Measurements from ENCODE around the gene CHRM1. TPM values are rescaled to one million over a fixed set of nuclear protein-coding genes. Genes with fewer than 3 reads are reported as not detected.
"Not testable (repeated sequence)": the region's sequence is repeated elsewhere in the genome, so short reads cannot be mapped to it uniquely, and the experiment has no call there.

The CHRM1 gene
- polyA plus RNA-seq, 3 donors = 0.04 to 0.07 TPM; not detected in 1

DNA sequence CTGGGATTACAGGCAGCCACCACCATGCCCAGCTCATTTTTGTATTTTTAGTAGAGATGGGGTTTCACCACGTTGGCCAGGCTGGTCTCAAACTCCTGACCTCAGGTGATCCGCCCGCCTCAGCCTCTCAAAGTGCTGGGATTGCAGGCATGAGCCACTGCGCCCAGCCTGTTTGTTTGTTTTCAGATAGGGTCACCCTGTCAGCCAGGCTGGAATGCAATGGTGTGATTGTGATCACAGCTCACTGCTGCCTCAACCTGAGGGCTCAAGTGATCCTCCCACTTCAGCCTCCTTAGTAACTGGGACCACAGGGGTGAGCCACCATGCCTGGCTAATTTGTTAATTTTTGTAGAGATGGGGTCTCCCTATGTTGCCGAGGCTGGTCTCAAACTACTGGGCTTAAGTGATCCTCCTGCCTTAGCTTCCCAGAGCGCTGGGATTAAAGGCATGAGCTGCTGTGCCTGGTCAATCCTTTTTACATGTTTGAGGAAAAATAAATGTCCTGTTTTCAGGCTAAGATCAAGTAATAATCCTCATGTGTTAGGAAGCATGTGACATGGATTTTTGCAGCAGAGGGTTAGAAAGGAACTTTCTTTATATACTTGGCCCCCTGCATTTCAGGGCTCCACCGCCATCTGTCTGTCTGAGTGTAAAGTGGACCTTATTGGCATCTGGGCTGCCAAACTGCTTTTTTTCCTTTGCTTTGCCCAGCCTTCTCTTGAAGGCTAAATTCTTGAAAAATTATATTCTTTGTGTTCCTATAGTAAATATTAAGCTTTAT is 45.3 kb downstream of the CHRM1 start:
- no peak for DNase-seq

- DNase-seq = no peak
These were observed 46.3 kb downstream of the CHRM1 start for GRCh38 chr11:62874851-62875250.

DNA sequence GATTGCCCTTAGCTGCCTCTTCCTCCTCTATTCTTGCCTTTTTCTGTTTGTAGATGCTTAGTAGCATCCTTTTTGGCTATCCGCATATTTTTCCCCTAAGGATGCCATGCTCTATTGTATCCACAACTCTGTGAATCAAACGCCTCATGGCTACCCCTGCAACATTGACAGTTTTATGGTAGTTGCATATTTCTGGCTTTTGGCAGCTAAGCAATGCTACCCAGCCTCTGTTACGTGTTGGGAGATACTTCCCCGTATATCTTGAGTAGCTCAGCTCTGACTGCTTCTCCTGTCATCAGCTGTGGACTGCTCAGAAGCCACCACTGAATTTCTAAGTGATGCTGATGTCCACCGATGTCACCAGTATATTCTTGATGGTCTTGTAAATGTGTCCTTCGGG is 55.5 kb downstream of the CHRM1 start:
- DNase-seq = no peak

DNA sequence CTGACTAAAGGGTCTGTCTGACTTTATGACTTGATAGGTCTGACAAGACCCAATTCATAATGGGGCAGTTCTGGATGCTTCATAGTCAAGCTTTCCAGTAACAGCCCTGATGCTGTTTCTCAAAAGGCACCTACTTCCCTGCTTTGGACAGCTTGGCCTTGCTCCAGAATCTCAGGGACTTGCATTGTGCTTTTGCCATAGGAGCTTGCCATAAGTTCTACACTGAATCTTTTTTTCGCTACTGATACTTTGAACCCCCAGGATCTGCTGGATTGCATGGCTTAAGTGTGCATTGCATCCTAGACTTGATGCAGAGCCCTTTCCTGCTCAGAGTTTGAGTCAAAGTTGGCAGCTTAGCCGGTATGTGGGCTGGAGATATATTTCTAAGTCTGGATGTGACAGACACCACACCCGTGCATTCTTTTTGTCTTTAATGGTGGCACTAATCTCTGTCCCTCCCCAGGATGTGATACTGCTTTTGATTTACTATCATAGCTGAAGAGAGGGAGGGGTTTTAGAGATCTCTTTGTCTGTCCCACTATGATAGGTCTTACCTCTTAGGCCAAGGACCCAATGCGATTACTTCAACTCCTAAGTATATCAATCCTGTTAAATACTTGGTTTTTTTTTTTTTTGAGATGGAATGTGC is 57.4 kb downstream of the CHRM1 start:
- no peak for DNase-seq

DNA sequence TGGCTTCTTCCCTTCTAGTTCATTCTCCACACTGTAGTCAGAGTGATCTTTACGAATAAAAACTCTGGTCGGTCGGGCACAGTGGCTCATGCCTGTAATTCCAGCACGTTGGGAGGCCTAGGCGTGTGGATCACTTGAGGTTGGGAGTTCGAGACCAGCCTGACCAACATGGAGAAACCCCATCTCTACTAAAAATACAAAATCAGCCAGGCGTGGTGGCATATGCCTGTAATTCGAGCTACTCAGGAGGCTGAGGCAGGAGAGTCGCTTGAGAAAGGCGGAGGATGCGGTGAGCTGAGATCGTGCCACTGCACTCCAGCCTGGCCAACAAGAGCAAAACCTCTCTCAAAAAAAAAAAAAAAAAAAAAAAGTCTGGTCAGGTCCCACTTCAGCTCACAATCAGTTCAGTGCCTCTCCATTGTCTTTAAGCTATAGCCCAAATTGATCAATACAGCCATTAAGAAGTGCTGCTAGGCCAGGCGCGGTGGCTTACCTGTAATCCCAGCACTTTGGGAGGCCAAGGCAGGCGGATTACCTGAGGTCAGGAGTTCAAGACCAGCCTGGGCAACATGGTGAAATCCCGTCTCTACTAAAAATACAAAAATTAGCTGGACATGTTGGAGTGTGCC is 59.5 kb downstream of the CHRM1 start:
- DNase-seq = not testable (repeated sequence)

DNA sequence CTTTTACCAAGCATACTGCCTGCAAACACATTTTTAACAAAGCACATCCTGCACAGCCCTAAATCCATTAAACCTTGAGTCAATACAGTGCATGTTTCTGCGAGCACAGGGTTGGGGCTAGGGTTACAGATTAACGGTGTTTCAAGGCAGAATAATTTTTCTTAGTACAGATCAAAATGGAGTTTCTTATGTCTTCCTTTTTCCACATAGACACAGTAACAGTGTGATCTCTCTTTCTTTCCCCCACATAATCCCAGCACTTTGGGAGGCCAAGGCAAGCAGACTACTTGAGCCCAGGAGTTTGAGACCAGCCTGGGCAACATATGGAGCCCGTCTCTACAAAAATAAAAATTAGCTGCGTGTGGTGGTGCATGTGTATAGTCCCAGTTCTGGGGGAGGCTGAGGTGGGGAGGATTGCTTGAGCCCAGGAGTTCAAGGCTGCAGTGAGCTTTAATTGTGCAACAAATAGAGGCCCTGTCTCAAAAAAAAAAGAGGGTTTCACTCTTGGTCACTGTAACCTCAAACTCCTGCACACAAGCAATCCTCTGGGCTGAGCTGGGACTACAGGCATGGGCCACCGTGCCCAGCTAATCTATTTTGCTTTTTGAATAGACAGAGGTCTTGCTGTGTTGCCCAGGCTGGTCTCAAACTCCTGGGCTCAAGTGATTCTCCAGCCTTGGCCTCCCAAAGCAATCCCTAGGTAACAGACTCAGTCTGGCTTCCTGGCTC is 60.2 kb downstream of the CHRM1 start:
- DNase-seq = no peak

DNA sequence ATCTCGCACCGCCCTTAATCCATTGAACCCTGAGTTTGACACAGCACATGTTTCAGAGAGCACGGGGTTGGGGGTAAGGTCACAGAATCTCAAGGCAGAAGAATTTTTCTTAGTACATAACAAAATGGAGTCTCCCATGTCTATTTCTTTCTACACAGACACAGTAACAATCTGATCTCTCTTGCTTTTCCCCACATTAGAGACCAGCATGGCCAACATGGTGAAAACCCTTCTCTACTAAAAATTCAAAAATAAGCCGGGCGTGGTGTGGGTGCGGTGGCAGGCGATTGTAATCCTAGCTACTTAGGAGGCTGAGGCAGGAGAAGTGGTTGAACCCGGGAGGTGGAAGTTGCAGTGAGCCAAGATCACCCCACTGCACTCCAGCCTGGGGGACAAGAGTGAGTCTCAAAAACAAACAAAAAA is 61.9 kb downstream of the CHRM1 start:
- DNase-seq = not testable (repeated sequence)

Other genes with a start within 250 kb of the CHRM1 start
- 10 to 100 TPM; 10.4 to 13.1 (median 12.9) TPM for gene UQCC3, start 249.7 kb downstream of the CHRM1 start, polyA plus RNA-seq (ENCODE audit: insufficient read length in 3 of 3)
- 10 to 100 TPM in 2 of 3 donors, 1 to 10 TPM in 1; 8.6 to 11.6 (median 10.6) TPM for gene LBHD1, start 249.1 kb downstream of the CHRM1 start, polyA plus RNA-seq (ENCODE audit: insufficient read length in 3 of 3)
- 100 to 1,000 TPM; 151 to 204 (median 191) TPM for gene UBXN1, start 242.3 kb downstream of the CHRM1 start, polyA plus RNA-seq (ENCODE audit: insufficient read length in 3 of 3)
- 1 to 10 TPM in 2 of 3 donors, under 1 TPM in 1; 0.68 to 1.0 (median 1.0) TPM for gene LRRN4CL, start 231.8 kb downstream of the CHRM1 start, polyA plus RNA-seq (ENCODE audit: insufficient read length in 3 of 3)
- 10 to 100 TPM; 65.7 to 72.7 (median 68.1) TPM for gene BSCL2, start 213.9 kb downstream of the CHRM1 start, polyA plus RNA-seq (ENCODE audit: insufficient read length in 3 of 3)
- 1 to 10 TPM; 2.1 to 3.6 (median 2.5) TPM for gene GNG3, start 213.7 kb downstream of the CHRM1 start, polyA plus RNA-seq (ENCODE audit: insufficient read length in 3 of 3)
- gene HNRNPUL2, start 193.9 kb downstream of the CHRM1 start, polyA plus RNA-seq (ENCODE audit: insufficient read length in 3 of 3) = 10 to 100 TPM; 79.1 to 92.4 (median 86.0) TPM
- gene TTC9C, start 192.9 kb downstream of the CHRM1 start, polyA plus RNA-seq (ENCODE audit: insufficient read length in 3 of 3) = 10 to 100 TPM; 37.0 to 48.6 (median 45.8) TPM
- 10 to 100 TPM in 1 of 3 donors, 1 to 10 TPM in 2; 8.1 to 10.4 (median 9.4) TPM for gene ZBTB3, start 167.2 kb downstream of the CHRM1 start, polyA plus RNA-seq (ENCODE audit: insufficient read length in 3 of 3)
- gene POLR2G, start 159.8 kb downstream of the CHRM1 start, polyA plus RNA-seq (ENCODE audit: insufficient read length in 3 of 3) = 100 to 1,000 TPM; 133 to 173 (median 153) TPM
- gene TAF6L, start 150.0 kb downstream of the CHRM1 start, polyA plus RNA-seq (ENCODE audit: insufficient read length in 3 of 3) = 10 to 100 TPM; 32.9 to 44.1 (median 40.0) TPM
- gene TMEM179B, start 134.0 kb downstream of the CHRM1 start, polyA plus RNA-seq (ENCODE audit: insufficient read length in 3 of 3) = 10 to 100 TPM; 67.7 to 75.2 (median 71.3) TPM
- 10 to 100 TPM; 30.6 to 31.6 (median 31.1) TPM for gene TMEM223, start 129.4 kb downstream of the CHRM1 start, polyA plus RNA-seq (ENCODE audit: insufficient read length in 3 of 3)
- gene NXF1, start 115.9 kb downstream of the CHRM1 start, polyA plus RNA-seq (ENCODE audit: insufficient read length in 3 of 3) = 100 to 1,000 TPM; 117 to 137 (median 126) TPM
- 10 to 100 TPM; 50.5 to 59.2 (median 54.7) TPM for gene STX5, start 89.3 kb downstream of the CHRM1 start, polyA plus RNA-seq (ENCODE audit: insufficient read length in 3 of 3)
- gene TEX54, start 88.5 kb downstream of the CHRM1 start, polyA plus RNA-seq (ENCODE audit: insufficient read length in 3 of 3) = under 1 TPM in 2 of 3 donors, not detected in 1; 0.36 to 0.65 TPM
- gene WDR74, start 81.8 kb downstream of the CHRM1 start, polyA plus RNA-seq (ENCODE audit: insufficient read length in 3 of 3) = 10 to 100 TPM; 38.1 to 49.6 (median 47.0) TPM
- 100 to 1,000 TPM; 169 to 175 (median 169) TPM for gene SLC3A2, start 40.5 kb downstream of the CHRM1 start, polyA plus RNA-seq (ENCODE audit: insufficient read length in 3 of 3)
- gene SLC22A6, start 63.6 kb upstream of the CHRM1 start, polyA plus RNA-seq (ENCODE audit: insufficient read length in 3 of 3) = 10 to 100 TPM; 25.1 to 38.1 (median 32.2) TPM
- gene SLC22A8, start 94.5 kb upstream of the CHRM1 start, polyA plus RNA-seq (ENCODE audit: insufficient read length in 3 of 3) = 10 to 100 TPM; 44.8 to 63.5 (median 60.6) TPM
- under 1 TPM; 0.68 to 0.84 (median 0.83) TPM for gene SLC22A24, start 222.9 kb upstream of the CHRM1 start, polyA plus RNA-seq (ENCODE audit: insufficient read length in 3 of 3)